Bladder microvascular endothelial cell (primary cell): ENCODE data around the gene MMRN2. TPM values are rescaled to one million over a fixed set of nuclear protein-coding genes. Genes with fewer than 3 reads are reported as not detected.

Experiments
- total RNA-seq: library from RNA; depleted of rRNA; stranded (reverse); fragments of >200 nt; gene quantifications from 2 replicates; pipeline ENCODE4 v1.2.3, GENCODE V29; 2014

MMRN2 gene
- 203 and 292 TPM in 2 replicates for total RNA-seq

DNA sequence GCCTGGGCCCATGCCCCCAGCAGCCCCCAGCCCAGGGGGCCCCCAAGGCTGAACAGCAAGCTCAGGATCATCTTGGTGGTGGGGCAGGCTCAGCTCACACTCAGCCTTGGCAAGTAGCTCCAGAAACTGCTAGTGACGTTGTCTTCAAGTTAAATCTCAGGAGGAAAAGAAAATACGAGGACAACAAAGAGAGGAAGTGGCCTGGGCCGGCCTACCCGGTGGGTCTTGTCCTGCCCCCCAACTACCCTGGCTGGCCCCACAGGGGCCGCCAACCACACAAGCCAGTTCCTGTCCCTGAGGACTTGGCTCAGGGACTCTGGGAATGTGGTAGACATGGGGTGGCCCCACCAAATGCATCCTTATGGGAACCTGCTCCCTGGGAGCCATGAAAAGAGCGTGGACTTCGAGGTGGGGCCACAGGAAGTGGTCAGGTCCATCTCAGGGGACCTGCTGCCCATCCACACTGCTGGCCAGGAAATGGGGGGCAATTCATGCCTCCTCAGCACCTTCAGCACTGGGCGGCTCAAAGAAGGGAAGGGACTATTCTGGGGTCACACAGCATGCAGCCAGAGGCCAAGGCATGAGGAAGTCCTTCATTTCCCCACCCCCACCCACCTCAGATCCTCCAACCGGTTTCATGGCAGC lies at the start of gene MMRN2:
TSS of gene MMRN2 (minus strand) at position 145 of the 645 bp plus-strand sequence. CDS start at position 71, 74 bp downstream.

DNA sequence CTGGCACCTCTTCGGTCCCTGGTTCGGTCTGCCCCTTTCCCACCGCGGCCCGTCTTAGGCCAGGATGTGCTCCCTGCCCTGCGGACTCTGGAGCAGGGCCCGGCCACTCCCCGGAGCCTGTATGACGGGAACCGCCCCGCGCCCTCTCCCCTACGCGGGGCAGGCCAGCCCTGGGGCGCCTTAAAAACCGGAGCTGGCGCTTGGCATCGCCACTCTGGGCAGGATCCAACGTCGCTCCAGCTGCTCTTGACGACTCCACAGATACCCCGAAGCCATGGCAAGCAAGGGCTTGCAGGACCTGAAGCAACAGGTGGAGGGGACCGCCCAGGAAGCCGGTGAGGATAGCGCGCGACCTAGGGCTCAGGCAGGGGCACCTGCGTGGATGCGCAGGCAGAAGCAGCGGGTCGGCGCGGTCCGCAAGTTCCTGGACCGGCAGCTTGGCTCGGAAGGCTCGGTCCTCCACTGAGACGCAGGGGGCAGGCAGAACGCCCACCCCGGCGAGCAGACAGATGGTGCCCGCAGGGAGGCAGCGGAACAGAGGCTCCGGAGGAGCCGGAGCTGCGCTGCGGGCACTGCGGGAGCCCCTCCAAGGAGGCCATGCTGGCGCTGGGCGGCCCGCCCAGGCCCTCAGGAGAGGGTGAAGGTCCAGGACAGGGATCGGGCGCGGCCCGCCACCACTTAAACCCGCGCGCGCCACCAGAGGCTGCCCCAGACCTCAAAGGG lies 11.0 kb upstream of the MMRN2 start, which contains the start of gene ADIRF:
TSS of gene ADIRF (plus strand) at position 212 of the 723 bp plus-strand sequence. CDS start at position 275, 63 bp downstream.

GRCh38 chr10:86958116-86958900 lies 893 bp upstream of the MMRN2 start, which contains the start of gene SNCG:
TSS of gene SNCG (plus strand) at chr10:86958599. CDS start at chr10:86958698, 99 bp downstream.

Other genes starting within 250 kb of the MMRN2 start
- 0.16 and 0.19 TPM in 2 replicates for gene BMPR1A, start 201.0 kb downstream of the MMRN2 start, total RNA-seq
- 111 and 131 TPM in 2 replicates for gene SNCG, start 984 bp upstream of the MMRN2 start, total RNA-seq
- 16.2 and 28.5 TPM in 2 replicates for gene ADIRF, start 10.9 kb upstream of the MMRN2 start, total RNA-seq
- not detected in 2 replicates for gene FAM25A, start 62.7 kb upstream of the MMRN2 start, total RNA-seq
- 150 and 181 TPM in 2 replicates for gene GLUD1, start 137.2 kb upstream of the MMRN2 start, total RNA-seq
- 16.4 and 22.8 TPM in 2 replicates for gene SHLD2, start 137.6 kb upstream of the MMRN2 start, total RNA-seq